Caco-2 (cell line): ENCODE measurements around the gene WNT5B. TPM values are rescaled to one million over a fixed set of nuclear protein-coding genes. Genes with fewer than 3 reads are reported as not detected.

ENCODE experiments used
- BruUV-seq: library from RNA; stranded (reverse); fragments of 400-500 nt; replicated peaks from 2 replicates; lab custom pipeline; 2021; lab: Mats Ljungman, UMichigan
- CTCF ChIA-PET: fragments of 300-600 bp; sonication (Branson Sonifier 250); formaldehyde crosslinking; loops from one replicate; lab custom pipeline; 2022; ENCODE audit warnings: antibody characterized with exemption; lab: Charles Lee
- POLR2A ChIA-PET: fragments of 300-600 bp; sonication (Branson Sonifier 250); formaldehyde crosslinking; loops from one replicate; lab custom pipeline; 2022; ENCODE audit warnings: antibody characterized with exemption; lab: Charles Lee
- DNase-seq, 2 experiments: peaks; one replicate each; pipeline versions ENCODE4 v3.0.0 to v3.0.0-alpha.2; 2020 to 2022
- H3K27me3 ChIP-seq: replicated peaks from 2 replicates; pipeline ENCODE4 v1.6.0; 2011; ENCODE audit warnings: low read length; ENCODE audit not compliant: control insufficient read depth, insufficient read depth
- H3K36me3 ChIP-seq: 2 replicates; pipeline ENCODE4 v1.5.1; 2011; ENCODE audit warnings: low read length; ENCODE audit not compliant: control insufficient read depth, insufficient read depth
- H3K4me1 ChIP-seq: fragments of 250-450 bp; sonication (Bioruptor Pico); 2 replicates; pipeline ENCODE4 v1.5.1; 2020; ENCODE audit warnings: mild to moderate bottlenecking
- H3K4me3 ChIP-seq: 2 replicates; pipeline ENCODE4 v1.5.1; 2011; ENCODE audit warnings: low read depth, mild to moderate bottlenecking, control low read depth, low read length
- H3K9me3 ChIP-seq: fragments of 250-450 bp; sonication (Bioruptor Pico); 2 replicates; pipeline ENCODE4 v1.5.1; 2020; ENCODE audit warnings: mild to moderate bottlenecking, moderate library complexity
- H3K27ac Mint-ChIP-seq: one replicate; pipeline ENCODE4 v1.8.0; 2022; ENCODE audit warnings: mixed read lengths; ENCODE audit not compliant: unreplicated experiment
- H3K27me3 Mint-ChIP-seq: one replicate; pipeline ENCODE4 v1.8.0; 2022; ENCODE audit warnings: mixed read lengths; ENCODE audit not compliant: insufficient read depth, unreplicated experiment
- H3K36me3 Mint-ChIP-seq: one replicate; pipeline ENCODE4 v1.8.0; 2022; ENCODE audit warnings: mild to moderate bottlenecking, mixed read lengths; ENCODE audit not compliant: insufficient read depth, unreplicated experiment
- H3K4me1 Mint-ChIP-seq: one replicate; pipeline ENCODE4 v1.8.0; 2022; ENCODE audit warnings: low read depth, mixed read lengths; ENCODE audit not compliant: unreplicated experiment
- H3K4me3 Mint-ChIP-seq: one replicate; pipeline ENCODE4 v1.8.0; 2022; ENCODE audit warnings: mild to moderate bottlenecking, moderate library complexity, mixed read lengths; ENCODE audit not compliant: unreplicated experiment
- H3K9me3 Mint-ChIP-seq: one replicate; pipeline ENCODE4 v1.8.0; 2022; ENCODE audit warnings: mixed read lengths; ENCODE audit not compliant: unreplicated experiment
- CTCF ChIP-seq, 2 experiments: fragments of 200-600 bp in 1 of 2; IDR thresholded peaks; 1 replicate in 1 of 2; 2 replicates in 1 of 2; pipeline versions ENCODE4 v1.5.1 to v1.8.0; 2011 to 2022; ENCODE audit warnings: antibody characterized with exemption in 1 of 2, control low read depth in 1 of 2, inconsistent platforms in 1 of 2, low read depth in 1 of 2, low read length in 1 of 2, mild to moderate bottlenecking in 1 of 2, moderate library complexity in 1 of 2; ENCODE audit not compliant: insufficient read depth in 1 of 2, severe bottlenecking in 1 of 2, unreplicated experiment in 1 of 2
- intact Hi-C: fragments of 100-400 bp; cut with micrococcal nuclease; formaldehyde crosslinking; loops from one replicate; pipeline ENCODE4 v1.10.0; 2022; ENCODE audit not compliant: unreplicated experiment
- total RNA-seq: library from RNA; stranded (reverse); gene quantifications from 2 replicates; pipeline ENCODE4 v1.2.3, GENCODE V29; 2022

Gene WNT5B
- total RNA-seq, 1 experiment from 2014 or later, result 6.9 TPM

GRCh38 chr12:1591543-1591942, 37.5 kb upstream of the WNT5B start:
- ChIA-PET CTCF (interaction anchor here (1.9 kb wide), 1 partner anchor 14 kb away, joined by 8 read pairs; no protein-coding TSS in a partner anchor), POLR2A (no interaction called here)
- Histone ChIP-seq H3K4me3 (no peak overlapping the region), H3K36me3 (peaks cover 3% of the 10 kb centered on the region; the same call in 1 of the 2 replicates), H3K27me3 (no peaks in the 10 kb centered on the region), H3K4me1 (peaks cover 34% of the 10 kb centered on the region), H3K9me3 (no peaks in the 10 kb centered on the region)
- intact Hi-C loops, result no loop called here
- Mint-ChIP-seq H3K36me3 (peaks cover 28% of the 10 kb centered on the region), H3K4me3 (peak overlapping the region; percentile 89), H3K27me3 (no peaks in the 10 kb centered on the region), H3K27ac (peak overlapping the region; percentile 56), H3K9me3 (no peaks in the 10 kb centered on the region), H3K4me1 (peaks cover 45% of the 10 kb centered on the region)
- TF ChIP-seq CTCF (IDR thresholded peaks at IDR 0.05; ENCODE audit: insufficient read depth in 1 of 2, low read depth in 1 of 2, low read length in 1 of 2, severe bottlenecking in 1 of 2, unreplicated experiment in 1 of 2), result no peak
- no peak for DNase-seq
- TSS peak; percentile 64 for BruUV-seq

GRCh38 chr12:1592444-1593173, 36.4 kb upstream of the WNT5B start:
- H3K4me1 Mint-ChIP-seq, result peaks cover 45% of the 10 kb centered on the region
- no peak for TF ChIP-seq CTCF (IDR thresholded peaks at IDR 0.05; ENCODE audit: insufficient read depth in 1 of 2, low read depth in 1 of 2, low read length in 1 of 2, severe bottlenecking in 1 of 2, unreplicated experiment in 1 of 2)
- H3K36me3 ChIP-seq, result peaks cover 3% of the 10 kb centered on the region; the same call in 1 of the 2 replicates
- peak overlapping the region; percentile 69 for H3K27ac Mint-ChIP-seq
- peak overlapping the region; percentile 89 for H3K4me3 Mint-ChIP-seq
- no peaks in the 10 kb centered on the region for H3K9me3 Mint-ChIP-seq
- H3K4me1 ChIP-seq, result peaks cover 34% of the 10 kb centered on the region
- POLR2A ChIA-PET, result interaction anchor here (0.8 kb wide), 1 partner anchor 10 kb away, joined by 5 read pairs; no protein-coding TSS in a partner anchor
- intact Hi-C loops, result no loop called here
- H3K4me3 ChIP-seq, result peak overlapping the region; percentile 51
- no TSS peak for BruUV-seq
- no peaks in the 10 kb centered on the region for H3K27me3 Mint-ChIP-seq
- CTCF ChIA-PET, result interaction anchor here (0.9 to 2.3 kb wide), 6 partner anchors 9 to 500 kb away, joined by 3 to 13 read pairs (median 4); no protein-coding TSS in a partner anchor
- H3K27me3 ChIP-seq, result no peaks in the 10 kb centered on the region
- peaks cover 28% of the 10 kb centered on the region for H3K36me3 Mint-ChIP-seq
- DNase-seq, result no peak
- H3K9me3 ChIP-seq, result no peaks in the 10 kb centered on the region

DNA sequence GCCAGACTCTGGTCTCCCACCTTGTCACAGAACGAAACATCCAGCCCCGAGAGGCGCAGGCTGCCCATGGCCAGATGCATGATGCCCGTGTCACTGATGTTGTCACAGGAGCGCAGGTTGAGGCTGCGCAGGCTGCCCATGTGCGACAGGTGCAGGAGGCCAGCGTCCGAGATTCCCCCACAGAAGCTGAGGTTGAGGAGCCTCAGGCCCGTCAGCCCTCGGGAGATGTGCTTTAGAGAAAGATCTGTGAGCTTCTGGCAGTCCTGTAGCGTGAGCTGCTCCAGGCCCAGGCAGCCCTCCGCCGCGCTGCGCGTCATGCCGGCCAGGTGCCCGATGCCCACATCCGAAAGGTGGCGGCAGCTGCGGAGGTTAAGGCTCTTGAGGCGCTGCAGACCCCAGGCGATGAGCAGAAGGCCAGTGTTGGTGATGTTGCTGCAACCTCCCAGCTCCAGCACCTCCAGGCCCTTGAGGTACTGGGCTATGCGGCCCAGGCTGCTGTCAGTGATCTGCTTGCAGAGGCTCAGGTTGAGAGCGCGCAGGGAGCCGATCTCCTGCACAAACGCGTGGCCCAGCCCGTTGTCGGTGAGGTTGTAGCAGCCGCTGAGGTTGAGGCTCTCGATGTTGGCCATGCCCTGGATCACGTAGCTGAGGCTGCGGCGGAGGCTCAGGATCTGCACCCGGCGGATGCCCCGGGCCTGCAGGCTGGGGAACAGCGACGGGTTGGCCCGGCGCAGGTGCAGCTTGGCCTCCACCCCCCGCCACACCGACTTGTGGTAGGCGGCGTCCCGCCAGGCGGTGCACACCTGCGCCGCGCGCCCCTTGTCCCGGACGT, 35.6 kb upstream of the WNT5B start:
- peaks cover 34% of the 10 kb centered on the region for H3K4me1 ChIP-seq
- H3K27me3 Mint-ChIP-seq, result no peaks in the 10 kb centered on the region
- no peaks in the 10 kb centered on the region for H3K9me3 ChIP-seq
- peaks cover 28% of the 10 kb centered on the region for H3K36me3 Mint-ChIP-seq
- no peaks in the 10 kb centered on the region for H3K9me3 Mint-ChIP-seq
- peak; percentile 77 to 81 for DNase-seq
- H3K4me3 Mint-ChIP-seq, result peak overlapping the region; percentile 89
- H3K4me1 Mint-ChIP-seq, result peaks cover 43% of the 10 kb centered on the region
- no peaks in the 10 kb centered on the region for H3K27me3 ChIP-seq
- no peak for TF ChIP-seq CTCF (IDR thresholded peaks at IDR 0.05; ENCODE audit: insufficient read depth in 1 of 2, low read depth in 1 of 2, low read length in 1 of 2, severe bottlenecking in 1 of 2, unreplicated experiment in 1 of 2)
- H3K4me3 ChIP-seq, result peak overlapping the region; percentile 51
- peak overlapping the region; percentile 69 for H3K27ac Mint-ChIP-seq
- peaks cover 3% of the 10 kb centered on the region; the same call in 1 of the 2 replicates for H3K36me3 ChIP-seq
- intact Hi-C loops, result no loop called here
- BruUV-seq, result no TSS peak
- POLR2A ChIA-PET, result interaction anchor here (0.6 to 0.8 kb wide), 2 partner anchors 10 to 221 kb away, joined by 3 to 5 read pairs; no protein-coding TSS in a partner anchor
- CTCF ChIA-PET, result interaction anchor here (0.9 to 2.3 kb wide), 5 partner anchors 10 to 501 kb away, joined by 3 to 13 read pairs (median 5); no protein-coding TSS in a partner anchor
